GM21717 (cell line): ENCODE results near the gene ATP6V1G1.
A peak's percentile ranks its signal among the peaks of the same experiment; 100 is the strongest.
"Not testable (repeated sequence)": the region's sequence is repeated elsewhere in the genome, so short reads cannot be mapped to it uniquely, and the experiment has no call there.

Source experiments
- ATAC-seq: cut with Tn5 transposase; IDR thresholded peaks from one replicate; pipeline ENCODE4 v1.9.1; 2021; ENCODE audit warnings: mild to moderate bottlenecking, moderate library complexity; ENCODE audit not compliant: unreplicated experiment

The ATP6V1G1 gene

GRCh38 chr9:114578134-114578533 is 9.4 kb upstream of the ATP6V1G1 start:
- ATAC-seq: not testable (repeated sequence)

DNA sequence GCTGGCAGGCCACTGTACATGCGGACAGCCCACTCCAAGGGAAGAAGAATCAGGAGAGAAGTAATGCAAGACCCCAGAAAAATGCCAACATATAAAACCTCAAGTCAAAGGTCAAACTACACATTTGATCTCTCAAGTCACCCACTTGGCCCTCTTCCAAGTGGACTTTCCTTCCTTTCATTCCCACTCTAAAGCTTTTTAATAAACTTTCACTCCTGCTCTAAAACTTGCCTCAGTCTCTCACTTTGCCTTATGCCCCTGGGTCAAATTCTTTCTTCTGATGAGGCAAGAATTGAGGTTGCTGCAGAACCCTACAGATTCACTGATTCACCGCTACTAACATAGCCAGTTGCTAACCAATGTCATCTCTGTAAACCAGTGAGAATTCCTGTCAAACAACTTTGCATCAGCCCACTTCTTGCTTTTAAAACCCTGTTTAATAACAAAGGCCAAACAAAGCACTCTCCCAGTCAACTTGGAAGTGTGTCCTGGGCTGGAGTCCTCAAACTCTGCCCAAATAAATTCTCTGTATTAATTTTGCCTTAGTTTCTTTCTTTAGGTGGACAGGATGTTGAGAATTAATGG is 6.9 kb upstream of the ATP6V1G1 start:
- no peak for ATAC-seq

DNA sequence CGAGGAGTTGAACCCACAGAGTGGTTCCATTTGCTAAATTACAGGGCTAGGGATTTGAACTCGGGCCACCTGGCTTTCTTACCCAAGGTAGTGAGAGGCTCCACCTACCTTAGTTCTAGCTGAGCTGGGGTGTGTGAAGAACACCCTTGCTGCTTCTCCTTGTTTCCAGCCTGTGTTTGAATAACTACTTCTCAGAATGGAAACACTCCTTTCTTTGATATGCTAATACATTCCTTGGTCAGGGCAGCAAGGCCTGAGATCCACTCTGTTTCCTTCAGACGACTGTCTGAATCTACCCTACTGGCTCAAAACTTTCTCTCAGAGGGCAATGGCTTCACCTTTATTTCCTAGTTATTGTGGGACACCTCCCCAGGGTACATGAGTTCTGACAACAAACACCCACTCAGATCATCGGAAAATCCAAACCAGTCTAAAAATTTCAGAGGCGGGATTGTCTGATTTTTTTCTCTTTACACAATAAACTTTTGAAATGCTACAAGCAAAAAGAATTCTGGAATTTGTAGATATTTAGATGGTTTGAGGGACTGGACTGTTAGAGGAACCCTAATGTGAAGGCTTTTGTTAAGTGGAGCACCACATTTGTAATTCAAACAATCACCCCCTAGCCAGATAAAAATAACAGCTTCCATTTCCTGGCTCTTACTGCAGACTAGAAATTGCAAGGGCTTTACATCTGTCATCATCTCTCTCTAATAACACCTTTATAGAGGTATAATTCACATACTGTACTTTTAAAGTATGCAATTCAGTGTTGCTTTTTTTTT is 4.0 kb upstream of the ATP6V1G1 start:
- ATAC-seq: no peak

DNA sequence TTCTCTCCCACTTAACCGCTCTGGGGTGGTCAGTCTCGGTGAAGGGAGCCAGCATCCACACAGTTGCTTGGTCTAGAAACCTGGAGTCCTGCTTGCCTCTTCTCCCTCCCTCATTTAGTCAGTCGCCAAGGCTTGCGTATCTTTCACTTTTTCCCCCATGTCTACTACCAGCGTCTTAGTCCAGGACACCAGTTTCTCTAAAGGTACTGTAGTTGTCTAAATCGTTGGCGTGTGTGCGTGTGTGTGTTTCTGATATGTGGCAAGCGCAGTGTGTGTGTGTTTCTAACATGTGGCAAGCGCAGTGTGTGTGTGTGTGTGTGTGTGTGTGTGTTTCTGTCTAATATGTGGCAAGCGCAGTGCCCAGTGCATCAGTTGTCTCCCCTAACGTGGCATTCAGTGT is 641 bp downstream of the ATP6V1G1 start:
- no peak for ATAC-seq

- no peak for ATAC-seq
Observed at GRCh38 chr9:114588651-114589526, 1.3 kb downstream of the ATP6V1G1 start.

- ATAC-seq: no peak
Observed at GRCh38 chr9:114590328-114590727, 2.8 kb downstream of the ATP6V1G1 start.

- ATAC-seq: no peak
Observed at GRCh38 chr9:114591291-114591787, 3.8 kb downstream of the ATP6V1G1 start.

DNA sequence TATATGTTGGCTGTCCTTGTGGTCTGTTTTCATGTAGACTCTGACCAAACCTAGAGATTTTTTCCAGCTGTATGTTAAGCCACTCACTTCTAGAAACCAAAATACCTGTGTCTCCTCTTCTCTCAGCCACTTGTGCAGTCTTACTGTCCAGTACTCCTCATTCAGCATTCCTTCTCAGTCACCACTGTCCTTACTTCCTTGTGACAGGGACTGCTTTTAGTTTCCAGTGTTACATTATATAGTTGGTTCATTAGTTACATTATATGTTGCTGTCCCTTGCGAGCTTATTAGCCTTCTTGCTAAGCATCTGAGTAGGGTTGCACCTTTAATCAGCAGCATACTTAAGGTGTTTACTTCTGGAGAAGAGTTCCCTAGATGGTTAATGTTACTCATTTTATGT is 4.3 kb downstream of the ATP6V1G1 start:
- no peak for ATAC-seq

DNA sequence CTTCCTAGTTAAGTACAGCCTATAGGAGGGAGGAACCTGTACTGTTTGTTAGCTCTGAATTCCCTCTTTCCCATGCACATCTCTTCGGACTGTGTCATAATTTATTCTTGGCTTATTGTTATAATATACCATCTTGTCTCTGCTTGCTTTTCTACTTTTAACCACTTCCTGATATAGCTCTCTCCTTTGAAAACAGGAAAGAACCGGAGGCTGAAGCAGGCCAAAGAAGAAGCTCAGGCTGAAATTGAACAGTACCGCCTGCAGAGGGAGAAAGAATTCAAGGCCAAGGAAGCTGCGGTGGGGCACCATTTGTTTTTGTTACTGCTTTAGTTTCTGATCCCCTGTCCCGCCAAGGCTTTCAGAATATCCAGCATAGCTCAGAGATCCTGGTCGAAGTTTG is 4.8 kb downstream of the ATP6V1G1 start:
- no peak for ATAC-seq

GRCh38 chr9:114594136-114594535 is 6.6 kb downstream of the ATP6V1G1 start:
- ATAC-seq: no peak

DNA sequence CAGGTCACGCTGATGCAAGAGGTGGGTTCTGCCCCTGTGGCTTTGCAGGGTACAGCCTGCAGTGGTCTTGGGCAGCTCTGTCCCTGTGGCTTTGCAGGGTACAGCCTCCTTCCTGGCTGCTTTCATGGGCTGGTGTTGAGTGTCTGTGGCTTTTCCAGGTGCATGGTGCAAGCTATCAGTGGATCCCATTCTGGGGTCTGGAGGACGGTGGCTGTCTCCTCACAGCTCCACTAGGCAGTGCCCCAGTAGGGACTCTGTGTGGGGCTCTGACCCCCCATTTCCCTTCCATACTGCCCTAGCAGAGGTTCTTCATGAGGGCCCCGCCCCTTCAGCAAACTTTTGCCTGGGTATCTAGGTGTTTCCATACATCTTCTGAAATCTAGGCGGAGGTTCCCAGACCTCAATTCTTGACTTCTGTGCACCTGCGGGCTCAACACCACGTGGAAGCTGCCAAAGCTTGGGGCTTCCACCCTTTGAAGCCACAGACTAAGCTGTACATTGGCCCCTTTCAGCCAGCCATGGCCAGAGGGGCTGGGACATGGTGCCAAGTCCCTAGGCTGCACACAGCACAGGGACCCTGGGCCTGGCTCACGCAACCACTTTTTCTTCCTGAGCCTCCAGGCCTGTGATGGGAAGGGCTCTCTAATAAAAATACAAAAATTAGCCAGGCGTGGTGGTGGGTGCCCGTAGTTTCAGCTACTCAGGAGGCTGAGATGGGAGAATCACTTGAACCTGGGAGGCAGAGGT is 13.1 kb downstream of the ATP6V1G1 start:
- ATAC-seq: not testable (repeated sequence)

GRCh38 chr9:114601787-114602186 is 14.2 kb downstream of the ATP6V1G1 start:
- not testable (repeated sequence) for ATAC-seq

DNA sequence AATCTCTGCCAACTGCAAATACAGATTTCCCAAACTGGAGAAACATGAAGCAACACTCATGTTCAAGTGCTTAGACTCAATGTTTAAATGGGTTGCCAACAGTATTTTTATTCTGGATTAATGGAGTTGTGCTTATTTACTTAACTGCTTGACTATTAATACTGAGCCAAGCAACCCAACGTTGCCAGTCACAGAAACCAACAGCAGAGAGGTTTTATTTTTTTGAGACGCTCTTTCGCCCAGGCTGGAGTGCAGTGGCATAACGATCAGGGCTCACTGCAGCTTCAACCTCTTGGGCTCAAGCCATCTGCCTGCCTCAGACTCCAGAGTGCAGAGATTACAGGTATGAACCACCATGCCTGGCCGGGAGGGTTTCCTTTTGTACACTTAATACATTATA is 15.1 kb downstream of the ATP6V1G1 start:
- no peak for ATAC-seq

GRCh38 chr9:114603248-114603647 is 15.7 kb downstream of the ATP6V1G1 start:
- ATAC-seq: no peak

DNA sequence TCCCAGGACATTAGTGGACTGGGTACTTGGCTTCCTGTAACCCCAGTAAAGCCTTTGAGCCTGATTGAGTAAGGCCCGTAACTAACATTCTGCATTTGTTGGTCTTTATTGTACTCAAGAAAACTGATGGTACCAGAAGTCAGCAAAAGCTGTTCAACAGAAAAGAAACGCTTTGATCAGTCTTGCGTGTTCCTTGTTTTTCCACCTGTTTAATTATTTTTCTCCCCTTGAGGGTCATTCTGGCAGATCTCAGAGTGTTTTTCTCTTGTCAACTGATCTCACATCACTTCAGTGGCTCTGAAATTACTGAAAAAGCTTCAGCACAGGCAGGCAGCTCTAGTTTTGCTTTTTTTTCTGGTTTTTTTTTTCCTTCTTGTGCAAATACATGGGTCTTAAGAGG is 17.4 kb downstream of the ATP6V1G1 start:
- no peak for ATAC-seq

DNA sequence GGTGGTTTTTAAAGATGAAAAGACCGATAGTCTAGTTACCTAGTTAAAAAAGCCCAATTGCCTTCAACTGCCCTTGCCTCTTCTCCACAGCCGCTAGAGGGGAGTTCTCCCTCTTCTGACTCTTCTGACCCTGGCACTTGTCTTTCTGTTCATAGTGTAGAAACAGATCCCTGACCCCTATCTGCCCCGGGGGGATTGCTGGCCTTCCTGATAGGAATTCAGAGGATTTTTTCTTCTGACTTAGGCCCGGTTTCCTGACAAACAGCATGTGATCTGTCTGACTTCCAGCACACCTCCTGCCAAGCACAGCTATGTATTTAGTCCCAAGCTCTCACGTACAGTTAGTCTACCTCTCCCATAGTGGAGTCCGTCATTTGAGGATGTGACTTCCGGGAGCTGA is 18.5 kb downstream of the ATP6V1G1 start:
- ATAC-seq: no peak

DNA sequence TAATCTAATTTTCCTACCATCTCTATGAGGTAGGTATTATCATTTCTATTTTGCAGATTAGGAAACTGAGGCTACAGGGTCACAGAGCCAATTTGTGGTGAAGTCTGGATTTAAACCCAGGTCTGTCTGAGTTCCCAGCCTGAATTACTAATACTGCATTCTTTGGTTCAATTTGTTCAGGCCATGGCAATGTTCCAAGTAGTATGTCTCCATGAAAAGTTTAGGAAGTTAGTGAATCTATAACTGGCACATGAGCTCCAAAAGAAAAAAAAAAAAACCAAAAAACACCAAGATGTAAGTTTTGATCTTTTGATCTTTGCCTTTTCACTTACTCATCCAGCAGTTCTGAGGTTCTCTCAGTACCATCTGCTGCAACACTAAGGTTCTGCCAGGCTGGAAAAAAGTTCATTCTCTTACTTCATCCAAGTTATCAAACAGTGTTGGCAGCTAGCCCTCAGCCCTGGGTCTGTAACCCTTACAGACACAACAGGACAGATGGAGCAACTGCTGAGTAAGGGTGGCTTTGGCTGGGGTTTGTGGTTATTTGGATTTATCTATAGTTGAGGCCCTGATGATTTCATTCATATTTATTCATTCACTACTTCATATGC is 19.1 kb downstream of the ATP6V1G1 start:
- ATAC-seq: no peak

DNA sequence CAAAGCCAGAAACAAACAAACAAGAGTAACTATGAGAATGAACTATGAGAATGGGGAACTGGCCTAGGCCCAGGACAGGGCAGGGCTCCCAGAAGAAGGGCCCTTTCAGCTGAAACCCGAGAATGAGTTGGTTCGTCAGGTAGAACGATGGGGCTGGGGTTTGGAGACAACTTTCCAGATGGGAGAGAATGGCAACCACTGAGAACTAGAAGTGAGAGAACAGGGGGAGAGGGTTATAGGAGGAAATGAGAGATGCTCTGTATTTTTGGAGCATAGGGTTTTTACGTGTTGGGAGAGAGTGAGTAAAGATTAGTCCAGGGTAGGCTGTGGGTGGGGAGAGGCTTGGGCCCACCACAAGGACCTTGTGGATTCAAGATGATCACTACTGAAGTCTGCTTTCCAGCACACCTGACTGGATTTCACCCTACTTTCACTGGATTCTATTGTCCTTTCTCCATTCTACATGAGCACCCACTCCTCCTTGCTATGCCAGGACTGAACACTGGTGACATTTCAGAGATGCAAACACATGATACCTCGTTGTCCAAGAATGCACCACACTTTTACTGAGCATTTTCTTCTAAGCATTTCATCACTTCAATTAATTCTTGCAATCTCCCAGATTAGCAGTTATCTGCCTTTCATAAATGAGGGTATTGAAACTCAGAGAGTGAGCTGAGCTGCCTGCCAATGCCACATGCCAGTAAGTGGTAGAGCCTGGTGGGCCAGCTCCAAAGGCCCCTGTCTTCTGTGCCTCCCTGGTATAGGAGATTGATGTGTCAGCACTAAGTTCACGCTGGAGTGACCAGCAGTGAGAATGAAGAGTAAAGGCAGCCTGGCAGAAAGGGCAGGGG is 20.3 kb downstream of the ATP6V1G1 start:
- ATAC-seq: peak; percentile 65

GRCh38 chr9:114608525-114608796 is 20.9 kb downstream of the ATP6V1G1 start:
- ATAC-seq: no peak
